Measurements from ENCODE around the gene INTS6L.

The INTS6L gene

DNA sequence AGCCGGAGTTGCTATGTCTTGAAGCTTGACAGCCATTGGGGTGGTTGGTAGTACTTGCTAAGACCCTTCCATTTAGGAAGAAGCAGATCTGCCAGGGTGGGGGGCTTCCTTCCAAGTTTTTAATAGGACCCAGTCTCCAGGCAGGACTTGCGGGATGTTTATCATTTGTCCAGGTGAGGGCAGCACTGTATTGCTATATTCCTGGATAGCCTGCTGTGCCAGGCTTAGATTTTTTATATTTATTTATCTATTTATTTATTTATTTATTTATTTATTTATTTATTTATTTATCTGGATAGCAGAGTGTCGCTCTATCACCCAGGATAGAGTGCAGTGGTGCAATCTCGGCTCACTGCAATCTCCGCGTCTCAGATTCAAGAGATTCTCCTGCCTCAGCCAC, 105.5 kb downstream of the INTS6L start:
- Histone ChIP-seq H3F3A (ENCODE audit: low read depth) (no peaks in the 10 kb centered on the region), H3K4me1 (ENCODE audit: insufficient read depth, low read length, poor library complexity, severe bottlenecking) (no peaks in the 10 kb centered on the region), H3K9me2 (replicated peaks; ENCODE audit: low read depth, low read length) (no peaks in the 10 kb centered on the region), H4K20me1 (ENCODE audit: insufficient read depth, low read length, poor library complexity, severe bottlenecking) (no peaks in the 10 kb centered on the region), H3K9ac (ENCODE audit: low read depth, low read length, poor library complexity, severe bottlenecking) (no peak overlapping the region), H3K27me3 (ENCODE audit: insufficient read depth, low read length, poor library complexity, severe bottlenecking) (no peaks in the 10 kb centered on the region), H3K36me3 (ENCODE audit: insufficient read depth, low read length) (no peaks in the 10 kb centered on the region), H3K9me3 (ENCODE audit: insufficient read depth, low read depth, low read length) (no peaks in the 10 kb centered on the region), H3K4me2 (ENCODE audit: low read depth, low read length, poor library complexity, severe bottlenecking) (no peak overlapping the region), H2AFZ (ENCODE audit: low read length) (no peak overlapping the region), H3K4me3 (ENCODE audit: low read length, poor library complexity, severe bottlenecking) (no peak overlapping the region), H3K79me2 (ENCODE audit: insufficient read depth, low read length) (no peaks in the 10 kb centered on the region)
- TF ChIP-seq, protein P1, sequence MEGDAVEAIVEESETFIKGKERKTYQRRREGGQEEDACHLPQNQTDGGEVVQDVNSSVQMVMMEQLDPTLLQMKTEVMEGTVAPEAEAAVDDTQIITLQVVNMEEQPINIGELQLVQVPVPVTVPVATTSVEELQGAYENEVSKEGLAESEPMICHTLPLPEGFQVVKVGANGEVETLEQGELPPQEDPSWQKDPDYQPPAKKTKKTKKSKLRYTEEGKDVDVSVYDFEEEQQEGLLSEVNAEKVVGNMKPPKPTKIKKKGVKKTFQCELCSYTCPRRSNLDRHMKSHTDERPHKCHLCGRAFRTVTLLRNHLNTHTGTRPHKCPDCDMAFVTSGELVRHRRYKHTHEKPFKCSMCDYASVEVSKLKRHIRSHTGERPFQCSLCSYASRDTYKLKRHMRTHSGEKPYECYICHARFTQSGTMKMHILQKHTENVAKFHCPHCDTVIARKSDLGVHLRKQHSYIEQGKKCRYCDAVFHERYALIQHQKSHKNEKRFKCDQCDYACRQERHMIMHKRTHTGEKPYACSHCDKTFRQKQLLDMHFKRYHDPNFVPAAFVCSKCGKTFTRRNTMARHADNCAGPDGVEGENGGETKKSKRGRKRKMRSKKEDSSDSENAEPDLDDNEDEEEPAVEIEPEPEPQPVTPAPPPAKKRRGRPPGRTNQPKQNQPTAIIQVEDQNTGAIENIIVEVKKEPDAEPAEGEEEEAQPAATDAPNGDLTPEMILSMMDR (conservative IDR thresholded peaks at IDR 0.05; ENCODE audit: low read length) = peak; percentile 31; the same call in 1 of the 2 replicates
- TF ChIP-seq EZH2phosphoT487 (IDR thresholded peaks at IDR 0.05; ENCODE audit: borderline replicate concordance) = no peak

DNA sequence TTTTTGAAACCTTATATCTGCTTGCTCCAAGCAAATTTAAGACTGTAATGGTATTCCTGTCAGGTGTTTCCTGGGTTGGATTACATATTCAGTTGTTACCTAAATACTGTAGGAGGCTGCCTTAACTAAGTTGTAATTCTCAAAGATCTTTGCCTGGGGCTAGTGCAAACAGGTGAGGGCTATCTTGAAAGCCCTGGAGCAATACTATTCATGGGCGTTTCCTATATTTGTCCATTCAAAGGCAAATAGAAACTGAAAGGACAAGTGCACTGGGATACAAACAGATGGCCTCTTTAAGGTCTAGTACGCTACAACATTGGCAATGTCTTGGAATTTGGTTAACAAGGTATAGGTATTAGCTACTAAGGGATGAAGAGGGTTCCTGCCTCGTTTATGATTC, 108.9 kb downstream of the INTS6L start:
- Histone ChIP-seq H4K20me1 (ENCODE audit: insufficient read depth, low read length, poor library complexity, severe bottlenecking) (no peaks in the 10 kb centered on the region), H3K9me2 (replicated peaks; ENCODE audit: low read depth, low read length) (no peaks in the 10 kb centered on the region), H3K36me3 (ENCODE audit: insufficient read depth, low read length) (no peaks in the 10 kb centered on the region), H3K4me3 (ENCODE audit: low read length, poor library complexity, severe bottlenecking) (no peak overlapping the region), H2AFZ (ENCODE audit: low read length) (no peak overlapping the region), H3K79me2 (ENCODE audit: insufficient read depth, low read length) (no peaks in the 10 kb centered on the region), H3K4me1 (ENCODE audit: insufficient read depth, low read length, poor library complexity, severe bottlenecking) (no peaks in the 10 kb centered on the region), H3K27me3 (ENCODE audit: insufficient read depth, low read length, poor library complexity, severe bottlenecking) (no peaks in the 10 kb centered on the region), H3F3A (ENCODE audit: low read depth) (no peaks in the 10 kb centered on the region), H3K9ac (ENCODE audit: low read depth, low read length, poor library complexity, severe bottlenecking) (no peak overlapping the region), H3K9me3 (ENCODE audit: insufficient read depth, low read depth, low read length) (no peaks in the 10 kb centered on the region), H3K4me2 (ENCODE audit: low read depth, low read length, poor library complexity, severe bottlenecking) (no peak overlapping the region)
- TF ChIP-seq, protein P1 (conservative IDR thresholded peaks at IDR 0.05; ENCODE audit: low read length) = no peak
- TF ChIP-seq EZH2phosphoT487 (IDR thresholded peaks at IDR 0.05; ENCODE audit: borderline replicate concordance) = no peak
